Trophoblast cell (in vitro differentiated cells and primary cell): ENCODE data around the gene NEAT1.

Experiments
- DNase-seq, 2 donors: peaks; one replicate each; pipeline ENCODE4 v3.0.0-alpha.2; 2016
- H2AFZ ChIP-seq: 2 replicates; pipeline ENCODE4 v1.6.1; 2013; ENCODE audit warnings: low read length, moderate library complexity, mild to moderate bottlenecking; ENCODE audit not compliant: insufficient read depth, poor library complexity
- H2AK5ac ChIP-seq: 2 replicates; pipeline ENCODE4 v1.6.1; 2013; ENCODE audit warnings: mild to moderate bottlenecking, low read length
- H2BK120ac ChIP-seq: 2 replicates; pipeline ENCODE4 v1.6.1; 2013; ENCODE audit warnings: low read length, mild to moderate bottlenecking, moderate library complexity; ENCODE audit not compliant: insufficient read depth, poor library complexity
- H2BK12ac ChIP-seq: 2 replicates; pipeline ENCODE4 v1.6.1; 2013; ENCODE audit warnings: mild to moderate bottlenecking, low read length, moderate library complexity
- H2BK5ac ChIP-seq: 2 replicates; pipeline ENCODE4 v1.6.1; 2013; ENCODE audit warnings: low read length, low read depth, moderate library complexity, mild to moderate bottlenecking; ENCODE audit not compliant: poor library complexity
- H3K14ac ChIP-seq: 2 replicates; pipeline ENCODE4 v1.6.1; 2013; ENCODE audit warnings: mild to moderate bottlenecking, low read length
- H3K18ac ChIP-seq: 2 replicates; pipeline ENCODE4 v1.6.1; 2013; ENCODE audit warnings: mild to moderate bottlenecking, low read length
- H3K23ac ChIP-seq: 2 replicates; pipeline ENCODE4 v1.6.1; 2013; ENCODE audit warnings: low read length
- H3K27ac ChIP-seq: 2 replicates; pipeline ENCODE4 v1.5.1; 2013; ENCODE audit warnings: low read depth, mild to moderate bottlenecking, inconsistent platforms, low read length, moderate library complexity
- H3K27me3 ChIP-seq: 2 replicates; pipeline ENCODE4 v1.6.1; 2013; ENCODE audit warnings: inconsistent platforms, mild to moderate bottlenecking, low read length, moderate library complexity; ENCODE audit not compliant: insufficient read depth
- H3K36me3 ChIP-seq, 2 experiments: 1 replicate in 1 of 2; 2 replicates in 1 of 2; pipeline ENCODE4 v1.6.1; 2013; ENCODE audit warnings: low read length in 2 of 2, mild to moderate bottlenecking in 2 of 2, moderate library complexity in 1 of 2; ENCODE audit not compliant: insufficient read depth in 2 of 2, control insufficient read depth in 1 of 2
- H3K4ac ChIP-seq: 2 replicates; pipeline ENCODE4 v1.6.1; 2013; ENCODE audit warnings: low read depth, mild to moderate bottlenecking, low read length, moderate library complexity
- H3K4me1 ChIP-seq, 2 experiments: 1 replicate in 1 of 2; 2 replicates in 1 of 2; pipeline ENCODE4 v1.6.1; 2013; ENCODE audit warnings: low read length in 2 of 2, mild to moderate bottlenecking in 2 of 2, moderate library complexity in 1 of 2; ENCODE audit not compliant: insufficient read depth in 2 of 2, control insufficient read depth in 1 of 2
- H3K4me2 ChIP-seq: 2 replicates; pipeline ENCODE4 v1.6.1; 2013; ENCODE audit warnings: inconsistent platforms, mild to moderate bottlenecking, low read length, moderate library complexity
- H3K4me3 ChIP-seq: 2 replicates; pipeline ENCODE4 v1.5.1; 2013; ENCODE audit warnings: mild to moderate bottlenecking, low read depth, low read length, inconsistent platforms
- H3K79me1 ChIP-seq: one replicate; pipeline ENCODE4 v1.6.1; 2013; ENCODE audit warnings: low read length
- H3K79me2 ChIP-seq: 2 replicates; pipeline ENCODE4 v1.6.1; 2013; ENCODE audit warnings: low read length, mild to moderate bottlenecking; ENCODE audit not compliant: control insufficient read depth, insufficient read depth, poor library complexity
- H3K9ac ChIP-seq: 2 replicates; pipeline ENCODE4 v1.6.1; 2013; ENCODE audit warnings: mild to moderate bottlenecking, low read length
- H3K9me3 ChIP-seq: 2 replicates; pipeline ENCODE4 v1.6.1; 2013; ENCODE audit warnings: low read depth, mild to moderate bottlenecking, control low read depth, inconsistent platforms, low read length; ENCODE audit not compliant: insufficient read depth
- H4K12ac ChIP-seq: 2 replicates; pipeline ENCODE4 v1.6.1; 2013; ENCODE audit warnings: low read depth, mild to moderate bottlenecking, low read length, moderate library complexity
- H4K8ac ChIP-seq: 2 replicates; pipeline ENCODE4 v1.6.1; 2013; ENCODE audit warnings: low read depth, mild to moderate bottlenecking, low read length, moderate library complexity
- H4K91ac ChIP-seq: one replicate; pipeline ENCODE4 v1.6.1; 2013; ENCODE audit warnings: low read depth, mild to moderate bottlenecking, low read length, moderate library complexity
- WGBS: extraction: QIAGEN DNeasy Blood & Tissue Kit; methylation state at CpG from one replicate; pipeline ENCODE4 v1.1.7; 2013; ENCODE audit warnings: missing lambda C conversion rate; ENCODE audit not compliant: insufficient read length, insufficient coverage; ENCODE audit errors: extremely low coverage; 5-methylcytosine and 5-hydroxymethylcytosine counted together

NEAT1 gene

GRCh38 chr11:65445101-65445603, 22.6 kb downstream of the NEAT1 start:
- no peak overlapping the region for H3K4me3 ChIP-seq
- no peak overlapping the region for H2BK5ac ChIP-seq
- H3K23ac ChIP-seq, result no peak overlapping the region
- H3K4me2 ChIP-seq, result no peak overlapping the region
- peaks cover 20 to 34% of the 10 kb centered on the region in 2 experiments for H3K4me1 ChIP-seq
- WGBS, result no CpG with 5 or more reads among the region's 15 CpGs
- H3K9me3 ChIP-seq, result peaks cover 2% of the 10 kb centered on the region
- H3K9ac ChIP-seq, result no peak overlapping the region
- no peak overlapping the region for H4K91ac ChIP-seq
- H3K36me3 ChIP-seq, result peaks cover 17 to 25% of the 10 kb centered on the region in 2 experiments
- H3K14ac ChIP-seq, result no peak overlapping the region
- no peak overlapping the region for H3K4ac ChIP-seq
- H3K27me3 ChIP-seq, result no peaks in the 10 kb centered on the region
- peaks cover 16% of the 10 kb centered on the region for H3K79me1 ChIP-seq
- peak overlapping the region; percentile 19 for H3K27ac ChIP-seq
- no peak overlapping the region for H4K12ac ChIP-seq
- H2BK120ac ChIP-seq, result no peak overlapping the region
- H3K79me2 ChIP-seq, result peaks cover 2% of the 10 kb centered on the region
- H3K18ac ChIP-seq, result no peak overlapping the region
- DNase-seq, result peak in 1 of 2 donors; percentile 56
- H2AK5ac ChIP-seq, result no peak overlapping the region
- H4K8ac ChIP-seq, result no peak overlapping the region
- no peak overlapping the region for H2BK12ac ChIP-seq
- H2AFZ ChIP-seq, result no peak overlapping the region

DNA sequence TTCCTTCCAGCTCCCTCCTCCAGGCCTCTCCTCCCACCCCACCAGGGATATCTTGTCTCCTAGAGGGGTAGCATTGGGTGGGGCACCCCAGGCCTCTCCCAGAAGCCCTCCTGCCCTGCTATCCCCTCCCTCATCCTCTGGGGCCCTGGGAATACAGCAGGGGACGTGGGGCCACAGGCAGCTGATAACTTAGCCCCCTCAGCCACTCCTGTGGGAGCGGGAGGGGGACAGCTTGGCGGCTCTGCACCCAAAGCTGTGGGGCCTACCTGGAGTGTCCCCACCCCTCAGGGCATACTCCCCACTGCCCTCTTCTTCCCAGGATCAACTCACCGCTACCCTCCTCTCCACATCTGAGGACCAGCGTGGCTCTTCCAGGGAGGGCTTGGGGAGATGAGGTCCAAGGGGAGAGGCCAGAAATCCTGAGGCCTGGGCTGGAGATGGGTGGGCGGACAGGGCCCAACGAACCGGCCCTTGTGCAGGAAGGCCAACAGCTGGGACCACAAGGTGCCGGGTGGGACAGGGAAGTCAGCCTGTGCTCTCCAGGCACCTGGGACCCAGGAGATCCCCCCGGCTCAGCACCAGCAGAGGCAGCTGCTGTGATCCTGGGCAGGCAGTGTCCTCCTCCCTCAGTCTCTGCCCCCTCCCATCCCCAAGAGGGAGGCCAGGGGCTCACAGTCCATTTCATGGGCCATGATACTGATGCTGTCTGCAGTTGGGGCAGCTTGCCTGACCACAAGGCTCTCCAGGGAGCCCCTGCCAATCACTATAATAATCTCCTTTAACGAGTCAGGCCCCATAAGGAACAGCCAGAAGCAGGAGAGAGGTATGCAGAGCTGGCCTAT, 23.2 kb downstream of the NEAT1 start:
- no peak overlapping the region for H2BK5ac ChIP-seq
- no peak overlapping the region for H4K12ac ChIP-seq
- H3K18ac ChIP-seq, result no peak overlapping the region
- H3K4me2 ChIP-seq, result no peak overlapping the region
- H2BK12ac ChIP-seq, result no peak overlapping the region
- H3K27me3 ChIP-seq, result no peaks in the 10 kb centered on the region
- peaks cover 16% of the 10 kb centered on the region for H3K79me1 ChIP-seq
- no peak overlapping the region for H2BK120ac ChIP-seq
- no peak overlapping the region for H3K14ac ChIP-seq
- peaks cover 17 to 25% of the 10 kb centered on the region in 2 experiments for H3K36me3 ChIP-seq
- no CpG with 5 or more reads among the region's 11 CpGs for WGBS
- H2AFZ ChIP-seq, result no peak overlapping the region
- no peak overlapping the region for H4K8ac ChIP-seq
- peak in 1 of 2 donors; percentile 53 for DNase-seq
- no peak overlapping the region for H3K4me3 ChIP-seq
- H3K79me2 ChIP-seq, result peaks cover 2% of the 10 kb centered on the region
- H3K27ac ChIP-seq, result peak overlapping the region; percentile 19
- peaks cover 4% of the 10 kb centered on the region for H3K9me3 ChIP-seq
- no peak overlapping the region for H3K4ac ChIP-seq
- no peak overlapping the region for H4K91ac ChIP-seq
- no peak overlapping the region for H3K9ac ChIP-seq
- H3K23ac ChIP-seq, result no peak overlapping the region
- H2AK5ac ChIP-seq, result no peak overlapping the region
- H3K4me1 ChIP-seq, result peaks cover 20 to 32% of the 10 kb centered on the region in 2 experiments

DNA sequence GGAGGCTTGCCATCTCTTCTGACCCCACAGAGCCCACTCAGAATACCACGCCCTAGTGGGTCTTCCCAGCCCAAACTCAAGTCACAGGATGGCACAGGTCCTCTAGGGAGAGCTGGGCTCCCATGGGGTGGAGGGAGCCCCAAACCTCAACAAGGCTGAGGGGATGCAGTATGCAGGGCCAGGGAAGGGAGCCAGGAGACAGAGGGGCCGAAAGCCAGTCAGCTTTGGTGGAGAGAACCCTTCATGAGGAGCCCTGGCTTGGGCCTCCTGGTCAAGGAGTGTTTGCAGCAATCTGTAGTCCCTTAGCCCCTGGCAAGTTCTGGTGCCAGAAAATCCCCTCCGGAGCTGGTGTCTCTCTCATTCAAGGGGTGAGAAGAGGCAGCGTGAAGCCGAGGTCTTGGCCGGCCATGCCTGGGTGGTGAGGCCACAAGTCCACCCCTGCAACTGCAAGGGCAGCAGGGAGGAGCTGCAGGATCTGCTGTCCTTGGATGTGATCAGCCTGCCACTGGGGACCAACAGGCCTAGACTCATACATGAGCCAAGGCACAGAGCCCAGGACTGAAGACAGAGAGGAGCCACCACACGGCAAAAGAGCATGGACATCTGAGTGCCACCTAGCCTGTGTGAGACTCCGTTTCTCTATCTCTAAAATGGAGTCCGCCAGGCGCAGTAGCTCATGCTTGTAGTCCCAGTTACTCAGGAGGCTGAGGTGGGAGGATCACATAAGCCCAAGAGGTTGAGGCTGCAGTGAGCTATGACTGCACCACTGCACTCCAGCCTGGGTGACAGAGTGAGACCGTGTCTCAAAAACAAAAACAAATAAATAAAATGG, 24.1 kb downstream of the NEAT1 start:
- no peak overlapping the region for H3K14ac ChIP-seq
- H3K27me3 ChIP-seq, result no peaks in the 10 kb centered on the region
- H3K23ac ChIP-seq, result no peak overlapping the region
- H3K9ac ChIP-seq, result no peak overlapping the region
- H3K4ac ChIP-seq, result no peak overlapping the region
- H2BK12ac ChIP-seq, result no peak overlapping the region
- peak overlapping the region; percentile 27 for H3K27ac ChIP-seq
- peaks cover 16% of the 10 kb centered on the region for H3K79me1 ChIP-seq
- no peak overlapping the region for H3K4me3 ChIP-seq
- H4K8ac ChIP-seq, result no peak overlapping the region
- H4K12ac ChIP-seq, result no peak overlapping the region
- H3K36me3 ChIP-seq, result peaks cover 17 to 25% of the 10 kb centered on the region in 2 experiments
- peaks cover 4% of the 10 kb centered on the region for H3K9me3 ChIP-seq
- no peak overlapping the region for H2AFZ ChIP-seq
- H2BK120ac ChIP-seq, result no peak overlapping the region
- H3K4me1 ChIP-seq, result peaks cover 17 to 30% of the 10 kb centered on the region in 2 experiments
- H3K18ac ChIP-seq, result peak overlapping the region; percentile 29
- no peak overlapping the region for H3K4me2 ChIP-seq
- H2BK5ac ChIP-seq, result no peak overlapping the region
- H2AK5ac ChIP-seq, result no peak overlapping the region
- peak overlapping the region; percentile 8 for H4K91ac ChIP-seq
- WGBS, result no CpG with 5 or more reads among the region's 11 CpGs
- peak in 1 of 2 donors; percentile 55 for DNase-seq
- peaks cover 2% of the 10 kb centered on the region for H3K79me2 ChIP-seq

DNA sequence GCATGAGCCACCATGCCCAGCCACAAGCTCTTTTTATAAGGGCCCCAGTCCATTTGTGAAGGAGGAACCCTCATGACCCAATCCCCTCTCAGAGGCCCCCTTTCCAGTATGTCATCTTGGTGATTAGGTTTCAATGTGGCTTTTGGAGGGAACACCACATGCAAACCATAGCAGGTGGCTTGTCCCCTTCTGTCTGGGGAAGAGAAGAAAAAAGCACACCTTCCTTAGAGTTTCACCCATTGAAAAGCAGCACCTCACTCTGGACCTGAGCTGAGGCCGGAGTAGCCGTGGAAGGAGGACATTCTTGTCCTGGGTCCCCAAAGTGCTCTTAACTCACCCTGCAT, 25.4 kb downstream of the NEAT1 start:
- Histone ChIP-seq H3K27me3 (no peaks in the 10 kb centered on the region), H2BK120ac (no peak overlapping the region), H2AFZ (no peak overlapping the region), H3K9ac (no peak overlapping the region), H3K4ac (no peak overlapping the region), H2BK5ac (no peak overlapping the region), H3K4me2 (no peak overlapping the region), H2AK5ac (no peak overlapping the region), H4K12ac (no peak overlapping the region), H3K4me1 (peaks cover 11 to 20% of the 10 kb centered on the region in 2 experiments), H4K91ac (no peak overlapping the region), H3K36me3 (peaks cover 17 to 25% of the 10 kb centered on the region in 2 experiments), H4K8ac (no peak overlapping the region), H3K18ac (no peak overlapping the region), H3K79me2 (no peaks in the 10 kb centered on the region), H3K23ac (no peak overlapping the region), H3K79me1 (peaks cover 11% of the 10 kb centered on the region), H3K4me3 (no peak overlapping the region), H3K14ac (no peak overlapping the region), H3K27ac (no peak overlapping the region), H2BK12ac (no peak overlapping the region), H3K9me3 (peaks cover 4% of the 10 kb centered on the region)
- WGBS, result no CpG with 5 or more reads among the region's 2 CpGs
- DNase-seq, result peak in 1 of 2 donors; percentile 41
